Measurements from ENCODE around the gene ABCC8. TPM values are rescaled to one million over a fixed set of nuclear protein-coding genes. Genes with fewer than 3 reads are reported as not detected.

Gene ABCC8
- total and polyA plus RNA-seq, 2 of the 8 experiments (the other 6 are each of a cell fraction or from before 2014, with no cell fraction given): 3.7 to 4.9 TPM

GRCh38 chr11:17375547-17375946 lies 101.1 kb downstream of the ABCC8 start:
- no peak overlapping the region for H2AK5ac ChIP-seq (ENCODE audit: low read depth, low read length)
- no peak overlapping the region for H3K56ac ChIP-seq (replicated peaks; ENCODE audit: insufficient read length, low read depth, low read length)
- H3K4me3 ChIP-seq (ENCODE audit: extremely low read depth in 1 of 4, insufficient read depth in 2 of 4, low read depth in 3 of 4, low read length in 4 of 4): no peak overlapping the region
- DNase-seq (ENCODE audit: low read depth in 1 of 2, low spot score in 2 of 2): no peak
- H2AFZ ChIP-seq (ENCODE audit: low read length): no peak overlapping the region
- H4K8ac ChIP-seq (ENCODE audit: extremely low read depth, insufficient read depth, low read length): no peak overlapping the region
- H4K20me1 ChIP-seq (replicated peaks in 1 of 2; ENCODE audit: control insufficient read depth in 1 of 2, insufficient read depth in 2 of 2, low read length in 2 of 2): no peaks in the 10 kb centered on the region
- no peak overlapping the region for H3K4me2 ChIP-seq (ENCODE audit: insufficient read depth in 1 of 2, low read depth in 2 of 2, low read length in 2 of 2)
- H3K4ac ChIP-seq (replicated peaks; ENCODE audit: insufficient read length, low read depth, low read length): no peak overlapping the region
- POLR2A ChIA-PET (ENCODE audit: partially characterized antibody): no interaction called here
- no peak overlapping the region for H2BK5ac ChIP-seq (ENCODE audit: low read depth, low read length)
- H3K9me3 ChIP-seq (ENCODE audit: insufficient read depth in 2 of 2, low read depth in 1 of 2, low read length in 1 of 2): peaks cover 45 to 48% of the 10 kb centered on the region in 2 experiments
- H4K91ac ChIP-seq (replicated peaks; ENCODE audit: insufficient read length, low read length): no peak overlapping the region
- H3K18ac ChIP-seq (ENCODE audit: extremely low read depth, low read length): no peak overlapping the region
- H3K27me3 ChIP-seq (replicated peaks in 1 of 4; ENCODE audit: control insufficient read depth in 3 of 4, extremely low read depth in 1 of 4, insufficient read depth in 3 of 4, low read length in 3 of 4): no peaks in the 10 kb centered on the region
- WGBS, 2 experiments (ENCODE audit: extremely low coverage in 1 of 2, insufficient coverage in 1 of 2, insufficient read length in 1 of 2, insufficient replicate concordance in 2 of 2, low coverage in 1 of 2, low lambda C conversion rate in 2 of 2, missing lambda C conversion rate in 1 of 2): 85% methylated on average over 5 of the region's 5 CpGs; no CpG with 5 or more reads in 1 of the 2 experiments
- H3K14ac ChIP-seq (ENCODE audit: insufficient read length): no peak overlapping the region
- no peak overlapping the region for H3K9ac ChIP-seq (replicated peaks in 1 of 4; ENCODE audit: extremely low read depth in 1 of 4, low read depth in 3 of 4, low read length in 3 of 4)
- no peaks in the 10 kb centered on the region for H3K79me2 ChIP-seq (ENCODE audit: control insufficient read depth in 1 of 2, insufficient read depth in 2 of 2, low read length in 2 of 2)
- H3K79me1 ChIP-seq (ENCODE audit: low read depth, low read length): no peaks in the 10 kb centered on the region
- H3K27ac ChIP-seq (ENCODE audit: low read depth, low read length): no peak overlapping the region
- no peak for FAIRE-seq
- H2BK12ac ChIP-seq (ENCODE audit: low read depth, low read length): no peak overlapping the region
- CTCF ChIA-PET (ENCODE audit: partially characterized antibody): interaction anchor here (1.0 to 2.2 kb wide), 5 partner anchors 9 to 152 kb away, joined by 3 to 7 read pairs (median 5); no protein-coding TSS in a partner anchor
- H3K23me2 ChIP-seq (ENCODE audit: low read depth, low read length): no peaks in the 10 kb centered on the region
- no peak overlapping the region for H2BK20ac ChIP-seq (ENCODE audit: low read length)
- H2BK15ac ChIP-seq (ENCODE audit: low read length): no peak overlapping the region
- no peak overlapping the region for H3K23ac ChIP-seq (ENCODE audit: insufficient read length)
- no peak overlapping the region for H2BK120ac ChIP-seq (replicated peaks; ENCODE audit: low read depth, low read length)
- no peaks in the 10 kb centered on the region for H3K4me1 ChIP-seq (replicated peaks in 1 of 4; ENCODE audit: control insufficient read depth in 3 of 4, insufficient read depth in 4 of 4, low read length in 3 of 4)
- H4K5ac ChIP-seq (ENCODE audit: insufficient read length, low read depth, low read length): no peak overlapping the region
- peaks cover 0 to 15% (median 0%) of the 10 kb centered on the region in 4 experiments; a peak in 2 of 8 replicates for H3K36me3 ChIP-seq (ENCODE audit: control insufficient read depth in 2 of 4, insufficient read depth in 4 of 4, low read length in 3 of 4)
- TF ChIP-seq KDM5A (IDR thresholded peaks at IDR 0.05; ENCODE audit: low read length): no peak
- TF ChIP-seq POLR2A (IDR thresholded peaks at IDR 0.05; ENCODE audit: control extremely low read depth in 1 of 2, low read depth in 2 of 2, low read length in 2 of 2): no peak
- TF ChIP-seq GABPA (IDR thresholded peaks at IDR 0.05; ENCODE audit: borderline replicate concordance, insufficient read depth, low read length): no peak
- TF ChIP-seq EP300 (IDR thresholded peaks at IDR 0.05; ENCODE audit: borderline replicate concordance in 1 of 2, low read depth in 2 of 2, low read length in 2 of 2): no peak
- TF ChIP-seq BCL11A (IDR thresholded peaks at IDR 0.05; ENCODE audit: low read depth in 2 of 2, low read length in 2 of 2): no peak
- TF ChIP-seq NANOG (IDR thresholded peaks at IDR 0.05; ENCODE audit: insufficient read depth, low read depth, low read length, poor library complexity, severe bottlenecking): no peak
- no peak for TF ChIP-seq EGR1 (IDR thresholded peaks at IDR 0.05; ENCODE audit: borderline replicate concordance, low read depth, low read length)
- no peak for TF ChIP-seq SIN3A (conservative IDR thresholded peaks at IDR 0.05 in 1 of 2, IDR thresholded peaks at IDR 0.05 in 1 of 2; ENCODE audit: low read depth in 1 of 2, low read length in 2 of 2)
- no peak for TF ChIP-seq RBBP5 (IDR thresholded peaks at IDR 0.05; ENCODE audit: borderline replicate concordance, low read depth, low read length)
- no peak for TF ChIP-seq TAF1 (IDR thresholded peaks at IDR 0.05; ENCODE audit: low read depth, low read length)
- TF ChIP-seq CHD1 (IDR thresholded peaks at IDR 0.05; ENCODE audit: low read depth, low read length): no peak
- TF ChIP-seq KDM4A (IDR thresholded peaks at IDR 0.05; ENCODE audit: low read depth, low read length, severe bottlenecking): no peak
- no peak for TF ChIP-seq SP2 (IDR thresholded peaks at IDR 0.05; ENCODE audit: low read length)
- no peak for TF ChIP-seq RFX5 (IDR thresholded peaks at IDR 0.05; ENCODE audit: borderline replicate concordance, low read depth, low read length)
- no peak for TF ChIP-seq TCF12 (IDR thresholded peaks at IDR 0.05; ENCODE audit: low read depth, low read length)
